Smooth muscle cell (in vitro differentiated cells): ENCODE measurements around the gene MXD3. TPM values are rescaled to one million over a fixed set of nuclear protein-coding genes. Genes with fewer than 3 reads are reported as not detected.

Experiments used
- DNase-seq: peaks from one replicate; lab custom pipeline; 2025; ENCODE audit not compliant: unreplicated experiment; lab: John Stamatoyannopoulos, UW
- H2AFZ ChIP-seq: fragments of 200-600 bp; sonication (generic); 2 replicates; pipeline ENCODE4 v1.6.0; 2016; ENCODE audit warnings: antibody characterized with exemption, low read depth, mild to moderate bottlenecking
- H3F3A ChIP-seq: fragments of 200-600 bp; sonication (generic); 2 replicates; pipeline ENCODE4 v1.6.0; 2017; ENCODE audit warnings: antibody characterized with exemption, low read depth
- H3K27ac ChIP-seq: fragments of 200-600 bp; sonication (generic); 2 replicates; pipeline ENCODE4 v1.5.1; 2016; ENCODE audit warnings: low read depth, mild to moderate bottlenecking
- H3K27me3 ChIP-seq: fragments of 200-600 bp; sonication (generic); 2 replicates; pipeline ENCODE4 v1.6.1; 2016; ENCODE audit warnings: low read depth, mild to moderate bottlenecking
- H3K36me3 ChIP-seq: fragments of 200-600 bp; sonication (generic); 2 replicates; pipeline ENCODE4 v1.5.1; 2016; ENCODE audit warnings: low read depth
- H3K4me1 ChIP-seq: fragments of 200-600 bp; sonication (generic); 2 replicates; pipeline ENCODE4 v1.5.1; 2016; ENCODE audit warnings: low read depth
- H3K4me2 ChIP-seq: fragments of 200-600 bp; sonication (generic); 2 replicates; pipeline ENCODE4 v1.6.0; 2016; ENCODE audit warnings: mild to moderate bottlenecking
- H3K4me3 ChIP-seq: fragments of 200-600 bp; sonication (generic); 2 replicates; pipeline ENCODE4 v1.5.1; 2016; ENCODE audit warnings: mild to moderate bottlenecking
- H3K79me2 ChIP-seq: fragments of 200-600 bp; sonication (generic); 2 replicates; pipeline ENCODE4 v1.6.0; 2016; ENCODE audit warnings: low read depth, mild to moderate bottlenecking
- H3K9ac ChIP-seq: fragments of 200-600 bp; sonication (generic); 2 replicates; pipeline ENCODE4 v1.6.0; 2016; ENCODE audit warnings: low read depth
- H3K9me3 ChIP-seq: fragments of 200-600 bp; sonication (generic); replicated peaks from 2 replicates; pipeline ENCODE4 v1.5.1; 2016; ENCODE audit warnings: low read depth
- H4K20me1 ChIP-seq: fragments of 200-600 bp; sonication (generic); 2 replicates; pipeline ENCODE4 v1.6.0; 2016; ENCODE audit warnings: low read depth
- WGBS: methylation state at CpG from one replicate; pipeline ENCODE4 v1.1.7; 2016; ENCODE audit warnings: low lambda C conversion rate; 5-methylcytosine and 5-hydroxymethylcytosine counted together
- polyA plus RNA-seq: library from polyadenylated mRNA; unstranded; fragments of >200 nt; fragmentation: Nextera tagmentation; extraction: Ambion mirVana; gene quantifications from 2 replicates; pipeline ENCODE4 v1.2.1, GENCODE V29; 2016
- total RNA-seq: library from RNA; depleted of rRNA; stranded (reverse); fragments of >200 nt; gene quantifications from 2 replicates; pipeline ENCODE4 v1.2.3, GENCODE V29; 2014
- TF ChIP-seq, protein P1 (sequence below): fragments of 200-600 bp; sonication (generic); IDR thresholded peaks from 2 replicates; pipeline ENCODE4 v1.5.1; 2017; ENCODE audit warnings: borderline replicate concordance, mild to moderate bottlenecking, antibody characterized with exemption; ENCODE audit not compliant: insufficient read depth, poor library complexity, severe bottlenecking

MXD3 gene
- total and polyA plus RNA-seq, 2 experiments from 2014 or later: 8.6 to 15.6 TPM

DNA sequence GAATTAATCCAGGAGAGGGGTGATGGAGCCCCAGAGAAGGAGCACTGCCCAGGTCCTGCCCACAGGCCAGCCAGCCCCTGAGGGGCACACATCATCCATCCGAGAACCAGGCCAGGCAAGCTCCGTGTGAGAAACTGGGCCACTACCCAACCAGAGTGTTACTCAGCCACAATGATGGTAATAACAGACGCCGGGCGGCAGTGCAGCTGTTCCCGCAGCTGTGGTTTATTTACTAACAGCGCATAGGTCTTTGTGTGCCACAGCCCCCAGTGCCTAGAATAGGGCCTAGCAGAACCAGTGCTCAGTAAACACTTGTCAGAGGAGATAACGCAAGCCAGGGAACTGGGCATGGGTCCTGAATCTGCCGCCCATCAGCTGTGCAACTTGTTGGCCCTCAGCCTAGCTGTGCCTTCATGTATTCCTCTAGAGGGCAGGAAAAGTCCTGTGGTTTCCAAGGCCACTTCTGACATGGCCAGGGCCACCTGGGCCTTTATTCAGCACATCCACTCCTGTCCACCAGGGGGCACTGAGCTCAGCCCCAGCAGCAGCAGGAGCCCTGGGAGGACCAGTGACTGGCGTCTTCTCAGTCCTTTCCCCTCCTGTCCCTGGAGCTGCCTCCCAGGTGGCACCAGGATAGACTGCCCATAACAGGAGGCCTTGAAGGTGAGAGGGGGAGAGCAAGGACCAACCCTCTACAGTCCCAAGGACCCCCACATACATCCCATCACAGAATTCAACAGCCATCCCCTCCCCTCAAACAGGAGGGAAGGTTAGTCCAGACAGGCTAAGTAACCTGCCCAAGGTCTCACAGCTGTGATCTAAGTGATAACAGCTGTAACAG, 2.1 kb downstream of the MXD3 start:
- no peaks in the 10 kb centered on the region for H3K9me3 ChIP-seq
- H3K4me3 ChIP-seq: no peak overlapping the region
- no peaks in the 10 kb centered on the region for H3F3A ChIP-seq
- no peaks in the 10 kb centered on the region for H3K36me3 ChIP-seq
- no peak overlapping the region for H3K4me2 ChIP-seq
- no peak overlapping the region for H3K9ac ChIP-seq
- H3K27me3 ChIP-seq: no peaks in the 10 kb centered on the region
- H2AFZ ChIP-seq: no peak overlapping the region
- TF ChIP-seq, protein P1, sequence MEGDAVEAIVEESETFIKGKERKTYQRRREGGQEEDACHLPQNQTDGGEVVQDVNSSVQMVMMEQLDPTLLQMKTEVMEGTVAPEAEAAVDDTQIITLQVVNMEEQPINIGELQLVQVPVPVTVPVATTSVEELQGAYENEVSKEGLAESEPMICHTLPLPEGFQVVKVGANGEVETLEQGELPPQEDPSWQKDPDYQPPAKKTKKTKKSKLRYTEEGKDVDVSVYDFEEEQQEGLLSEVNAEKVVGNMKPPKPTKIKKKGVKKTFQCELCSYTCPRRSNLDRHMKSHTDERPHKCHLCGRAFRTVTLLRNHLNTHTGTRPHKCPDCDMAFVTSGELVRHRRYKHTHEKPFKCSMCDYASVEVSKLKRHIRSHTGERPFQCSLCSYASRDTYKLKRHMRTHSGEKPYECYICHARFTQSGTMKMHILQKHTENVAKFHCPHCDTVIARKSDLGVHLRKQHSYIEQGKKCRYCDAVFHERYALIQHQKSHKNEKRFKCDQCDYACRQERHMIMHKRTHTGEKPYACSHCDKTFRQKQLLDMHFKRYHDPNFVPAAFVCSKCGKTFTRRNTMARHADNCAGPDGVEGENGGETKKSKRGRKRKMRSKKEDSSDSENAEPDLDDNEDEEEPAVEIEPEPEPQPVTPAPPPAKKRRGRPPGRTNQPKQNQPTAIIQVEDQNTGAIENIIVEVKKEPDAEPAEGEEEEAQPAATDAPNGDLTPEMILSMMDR: peak; percentile 78
- H3K27ac ChIP-seq: no peak overlapping the region
- H4K20me1 ChIP-seq: peaks cover 52% of the 10 kb centered on the region
- H3K79me2 ChIP-seq: peaks cover 12% of the 10 kb centered on the region
- H3K4me1 ChIP-seq: peaks cover 5% of the 10 kb centered on the region
- DNase-seq: no peak
- WGBS: 88% methylated on average over 10 of the region's 10 CpGs

DNA sequence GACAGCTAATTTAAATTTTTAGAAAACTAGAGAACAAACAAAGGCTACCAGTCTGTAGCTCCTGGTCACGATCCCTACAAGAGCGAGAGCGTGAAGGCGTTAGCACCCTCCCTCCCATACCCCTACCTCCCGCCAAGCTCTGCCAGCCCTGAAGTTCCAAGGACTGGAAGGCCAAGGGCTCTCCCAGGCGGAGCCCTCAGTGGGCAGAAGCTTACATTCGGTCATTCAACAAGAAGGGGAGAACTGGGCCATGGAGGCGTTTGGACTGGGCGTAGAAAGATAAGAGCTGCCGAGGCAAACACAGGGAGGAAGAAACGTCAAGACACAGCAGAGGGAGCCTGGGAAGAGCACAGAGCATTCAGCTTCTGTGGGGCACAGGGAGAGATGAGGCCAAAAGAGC, 3.0 kb downstream of the MXD3 start:
- 96% methylated on average over 11 of the region's 11 CpGs for WGBS
- no peaks in the 10 kb centered on the region for H3F3A ChIP-seq
- no peak overlapping the region for H3K4me2 ChIP-seq
- peaks cover 21% of the 10 kb centered on the region for H3K79me2 ChIP-seq
- no peak overlapping the region for H3K4me3 ChIP-seq
- H3K4me1 ChIP-seq: peaks cover 9% of the 10 kb centered on the region
- H3K36me3 ChIP-seq: no peaks in the 10 kb centered on the region
- no peaks in the 10 kb centered on the region for H3K27me3 ChIP-seq
- no peak overlapping the region for H3K27ac ChIP-seq
- no peak overlapping the region for H2AFZ ChIP-seq
- DNase-seq: no peak
- H3K9me3 ChIP-seq: no peaks in the 10 kb centered on the region
- peaks cover 53% of the 10 kb centered on the region for H4K20me1 ChIP-seq
- TF ChIP-seq, protein P1: no peak
- H3K9ac ChIP-seq: no peak overlapping the region

DNA sequence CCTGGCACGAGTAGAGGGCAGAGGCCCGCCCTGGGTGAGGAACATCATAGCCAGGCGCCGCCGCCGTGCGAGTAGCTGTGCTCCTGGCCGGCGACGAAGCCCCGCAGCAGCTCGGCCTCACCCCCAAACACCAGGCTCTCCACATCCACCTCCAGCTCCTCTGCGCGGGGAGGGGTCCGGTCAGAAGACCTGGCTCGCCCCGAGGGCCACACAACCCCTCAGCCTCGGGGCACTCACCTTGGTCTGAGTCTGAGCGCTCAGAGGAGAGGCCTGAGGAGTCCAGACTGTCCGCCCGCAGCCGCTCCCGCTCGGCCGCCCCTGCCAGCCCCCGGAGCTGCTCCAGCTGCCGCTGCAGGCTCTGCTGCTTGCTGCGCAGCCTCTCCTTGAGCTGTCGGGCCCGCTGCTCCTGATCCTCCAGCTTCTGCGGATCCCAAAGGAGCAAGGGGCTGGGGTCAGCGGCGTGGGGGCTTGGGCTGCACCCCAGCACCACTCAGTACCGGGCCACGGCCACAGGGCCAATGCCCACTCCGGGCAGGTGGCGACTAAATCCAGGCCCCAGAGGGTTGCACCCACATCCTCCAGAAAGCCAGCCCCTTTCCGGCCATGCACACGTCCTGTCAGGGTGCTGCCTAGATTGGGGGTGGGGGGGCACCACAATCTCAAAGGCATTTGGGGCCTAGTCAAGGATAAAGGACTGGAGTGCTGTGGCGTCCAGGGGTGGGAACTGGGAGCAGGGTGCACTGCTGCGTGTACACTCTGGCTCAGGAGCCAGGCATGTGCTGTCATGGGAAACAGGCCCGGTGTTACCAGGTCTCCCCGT, 3.9 kb downstream of the MXD3 start:
- Histone ChIP-seq H3K9ac (no peak overlapping the region), H3K79me2 (peaks cover 29% of the 10 kb centered on the region)
- 97% methylated on average over 43 of the region's 43 CpGs for WGBS

More for the DNA sequence above, 3.9 kb downstream of the MXD3 start:
- H3K4me2 ChIP-seq: no peak overlapping the region
- H3K9me3 ChIP-seq: no peaks in the 10 kb centered on the region
- DNase-seq: no peak
- no peaks in the 10 kb centered on the region for H3F3A ChIP-seq
- H3K27ac ChIP-seq: no peak overlapping the region
- H3K4me3 ChIP-seq: no peak overlapping the region
- no peaks in the 10 kb centered on the region for H3K27me3 ChIP-seq
- H2AFZ ChIP-seq: no peak overlapping the region
- H3K4me1 ChIP-seq: peaks cover 10% of the 10 kb centered on the region
- TF ChIP-seq, protein P1: no peak
- no peaks in the 10 kb centered on the region for H3K36me3 ChIP-seq
- peaks cover 43% of the 10 kb centered on the region for H4K20me1 ChIP-seq
